H1 (cell line): ENCODE results near the gene EEPD1. TPM values are rescaled to one million over a fixed set of nuclear protein-coding genes. Genes with fewer than 3 reads are reported as not detected.

ENCODE experiments used
- SRF ChIP-seq: IDR thresholded peaks from 2 replicates; pipeline ENCODE4 v1.6.1; 2011; ENCODE audit warnings: mild to moderate bottlenecking, low read depth, low read length, moderate library complexity
- TEAD4 ChIP-seq: IDR thresholded peaks from 2 replicates; pipeline ENCODE4 v1.6.1; 2012; ENCODE audit warnings: low read depth, low read length, inconsistent platforms, mixed read lengths
- polyA plus RNA-seq, 7 experiments: library from polyadenylated mRNA; depleted of rRNA in 3 of 7; stranded (reverse) in 5 of 7; unstranded in 2 of 7; fragments of >200 nt in 5 of 7; fragments of 200-250 nt in 2 of 7; gene quantifications; 1 replicate in 5 of 7; 2 replicates in 1 of 7; 4 replicates in 1 of 7; pipeline versions ENCODE4 v1.2.1 to v1.2.3, GENCODE V29; 2011 to 2013; ENCODE audit warnings: missing spikeins in 2 of 7, mixed read lengths in 2 of 7
- total RNA-seq: library from RNA; stranded (reverse); fragmentation: NEBNext Ultra II Directional; extraction: Animal tissue kit (Norgen Biotek cat#: 25700); gene quantifications from 2 replicates; pipeline ENCODE4 v1.2.1, GENCODE V29; 2021
- TF ChIP-seq, protein P1 (sequence below): IDR thresholded peaks from 2 replicates; pipeline ENCODE4 v1.6.1; 2012; ENCODE audit warnings: inconsistent platforms

EEPD1 gene
- total and polyA plus RNA-seq, 2 of the 8 experiments (the other 6 are each of a cell fraction or from before 2014, with no cell fraction given) = 3.1 to 7.8 TPM

DNA sequence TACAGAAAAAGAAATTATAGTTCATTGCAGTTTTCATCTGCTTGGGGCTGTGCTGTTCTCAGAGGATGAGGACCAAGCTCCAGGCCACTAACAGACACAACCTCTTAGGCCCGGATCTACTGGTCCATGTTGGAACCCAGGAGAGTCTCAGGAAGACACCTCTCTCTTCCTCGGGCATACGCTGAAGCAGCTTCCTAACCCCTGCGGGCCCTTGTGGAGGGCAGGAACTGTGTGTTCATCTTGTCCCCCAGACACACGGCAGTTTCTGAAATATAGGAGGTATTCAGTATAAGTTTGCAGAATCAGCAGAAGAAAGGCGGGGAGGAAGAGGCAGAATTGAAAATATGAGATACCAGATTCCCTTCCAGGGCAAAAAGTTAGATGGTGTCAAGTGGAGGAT, 78.4 kb downstream of the EEPD1 start (continued):
- no peak for TF ChIP-seq SRF
- TF ChIP-seq TEAD4 = no peak
- TF ChIP-seq, protein P1, sequence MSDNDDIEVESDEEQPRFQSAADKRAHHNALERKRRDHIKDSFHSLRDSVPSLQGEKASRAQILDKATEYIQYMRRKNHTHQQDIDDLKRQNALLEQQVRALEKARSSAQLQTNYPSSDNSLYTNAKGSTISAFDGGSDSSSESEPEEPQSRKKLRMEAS = no peak
- TF ChIP-seq, all 59 proteins: peak for 0
